SK-N-SH treated with all-trans-retinoic acid at 6 μM for 48 hours (cell line): ENCODE measurements around the gene KLHL5.

Experiments
- ATAC-seq: fragments of 200-7000 bp; cut with Tn5 transposase; 3 replicates; pipeline ENCODE4 v1.9.1; 2020; ENCODE audit warnings: mild to moderate bottlenecking, moderate library complexity
- ARNTL ChIP-seq: fragments of 450-650 bp; formaldehyde crosslinking; IDR thresholded peaks from 2 replicates; pipeline ENCODE4 v1.5.0; 2020; ENCODE audit warnings: low read depth, mild to moderate bottlenecking, moderate library complexity, borderline replicate concordance
- BACH2 ChIP-seq: fragments of 250-450 bp; sonication (Bioruptor Pico); IDR thresholded peaks from 2 replicates; pipeline ENCODE4 v1.9.0; 2021; ENCODE audit warnings: mild to moderate bottlenecking, borderline replicate concordance
- CSDC2 ChIP-seq: fragments of 250-450 bp; sonication (Bioruptor Pico); IDR thresholded peaks from 2 replicates; pipeline ENCODE4 v1.5.0; 2020; ENCODE audit warnings: mild to moderate bottlenecking, moderate library complexity
- ESRRG ChIP-seq: fragments of 250-450 bp; sonication (Bioruptor Pico); IDR thresholded peaks from 2 replicates; pipeline ENCODE4 v1.6.1; 2021; ENCODE audit warnings: mild to moderate bottlenecking
- GLIS3 ChIP-seq: fragments of 250-450 bp; sonication (Bioruptor Pico); IDR thresholded peaks from 2 replicates; pipeline ENCODE4 v1.5.0; 2020; ENCODE audit warnings: mild to moderate bottlenecking, moderate library complexity
- ISL1 ChIP-seq: fragments of 250-450 bp; sonication (Bioruptor Pico); IDR thresholded peaks from 2 replicates; pipeline ENCODE4 v2.1.2; 2022; ENCODE audit warnings: mild to moderate bottlenecking, moderate library complexity
- OSR1 ChIP-seq: fragments of 250-450 bp; sonication (Bioruptor Pico); IDR thresholded peaks from 2 replicates; pipeline ENCODE4 v1.8.0; 2022; ENCODE audit warnings: moderate library complexity, mild to moderate bottlenecking, inconsistent platforms
- PATZ1 ChIP-seq: fragments of 250-450 bp; sonication (Bioruptor Pico); IDR thresholded peaks from 2 replicates; pipeline ENCODE4 v1.8.0; 2020; ENCODE audit warnings: mild to moderate bottlenecking, moderate library complexity, borderline replicate concordance
- POU6F1 ChIP-seq: fragments of 250-450 bp; sonication (Bioruptor Pico); IDR thresholded peaks from 2 replicates; pipeline ENCODE4 v1.8.0; 2021; ENCODE audit warnings: low read depth, mild to moderate bottlenecking, moderate library complexity, borderline replicate concordance
- PPARA ChIP-seq: fragments of 250-450 bp; sonication (Bioruptor Pico); IDR thresholded peaks from 2 replicates; pipeline ENCODE4 v1.5.0; 2020; ENCODE audit warnings: mild to moderate bottlenecking, borderline replicate concordance
- RARB ChIP-seq: fragments of 250-450 bp; sonication (Bioruptor Pico); IDR thresholded peaks from 2 replicates; pipeline ENCODE4 v1.8.0; 2021; ENCODE audit warnings: mild to moderate bottlenecking, moderate library complexity
- SNAI2 ChIP-seq: fragments of 250-450 bp; sonication (Bioruptor Pico); IDR thresholded peaks from 2 replicates; pipeline ENCODE4 v1.5.0; 2020; ENCODE audit warnings: mild to moderate bottlenecking, moderate library complexity
- TCF4 ChIP-seq: fragments of 250-450 bp; sonication (Bioruptor Pico); IDR thresholded peaks from 2 replicates; pipeline ENCODE4 v1.8.0; 2021; ENCODE audit warnings: mild to moderate bottlenecking, moderate library complexity, borderline replicate concordance
- TSHZ2 ChIP-seq: fragments of 250-450 bp; sonication (Bioruptor Pico); IDR thresholded peaks from 2 replicates; pipeline ENCODE4 v1.5.0; 2020; ENCODE audit warnings: mild to moderate bottlenecking, moderate library complexity
- ZC3H10 ChIP-seq: fragments of 250-450 bp; sonication (Bioruptor Pico); IDR thresholded peaks from 2 replicates; pipeline ENCODE4 v1.5.1; 2021; ENCODE audit warnings: mild to moderate bottlenecking, moderate library complexity
- ZFP3 ChIP-seq: fragments of 250-450 bp; sonication (Bioruptor Pico); IDR thresholded peaks from 2 replicates; pipeline ENCODE4 v1.5.0; 2020; ENCODE audit warnings: mild to moderate bottlenecking, moderate library complexity
- ZFP30 ChIP-seq: fragments of 450-650 bp; formaldehyde crosslinking; IDR thresholded peaks from 2 replicates; pipeline ENCODE4 v1.5.0; 2022; ENCODE audit warnings: mild to moderate bottlenecking, moderate library complexity
- ZNF70 ChIP-seq: fragments of 450-650 bp; formaldehyde crosslinking; IDR thresholded peaks from 2 replicates; pipeline ENCODE4 v1.5.0; 2020; ENCODE audit warnings: mild to moderate bottlenecking, moderate library complexity
- ZNF8 ChIP-seq: fragments of 450-650 bp; formaldehyde crosslinking; IDR thresholded peaks from 2 replicates; pipeline ENCODE4 v1.5.0; 2020; ENCODE audit warnings: mild to moderate bottlenecking, moderate library complexity
- TF ChIP-seq, protein P1 (sequence below): fragments of 250-450 bp; sonication (Bioruptor Pico); IDR thresholded peaks from 2 replicates; pipeline ENCODE4 v1.5.1; 2020; ENCODE audit warnings: low read depth, mild to moderate bottlenecking, moderate library complexity
- TF ChIP-seq, protein P2 (sequence below): fragments of 250-450 bp; sonication (Bioruptor Pico); IDR thresholded peaks from 2 replicates; pipeline ENCODE4 v1.5.1; 2021; ENCODE audit warnings: mild to moderate bottlenecking, moderate library complexity

The KLHL5 gene

DNA sequence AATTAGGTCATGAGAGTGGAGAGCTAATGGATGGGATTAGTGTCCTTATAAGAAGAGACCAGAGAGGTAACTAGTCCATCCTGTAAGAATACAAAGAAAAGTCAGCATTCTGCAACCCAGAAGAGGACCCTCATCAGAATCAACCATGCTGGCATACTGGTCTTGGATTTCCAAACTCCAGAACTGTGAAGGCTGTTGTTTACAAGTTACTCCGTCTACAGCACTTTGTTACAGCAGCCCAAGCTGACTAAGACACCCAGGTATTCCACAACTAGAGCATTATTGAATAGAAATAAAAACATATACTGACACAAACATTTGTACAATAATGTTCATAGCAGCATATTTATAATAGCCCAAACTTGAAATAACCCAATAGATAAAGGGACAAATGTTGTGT lies 39.0 kb upstream of the KLHL5 start:
- TF ChIP-seq PPARA (no peak), ESRRG (CRISPR knock-in tag) (no peak)
- ATAC-seq: no peak

DNA sequence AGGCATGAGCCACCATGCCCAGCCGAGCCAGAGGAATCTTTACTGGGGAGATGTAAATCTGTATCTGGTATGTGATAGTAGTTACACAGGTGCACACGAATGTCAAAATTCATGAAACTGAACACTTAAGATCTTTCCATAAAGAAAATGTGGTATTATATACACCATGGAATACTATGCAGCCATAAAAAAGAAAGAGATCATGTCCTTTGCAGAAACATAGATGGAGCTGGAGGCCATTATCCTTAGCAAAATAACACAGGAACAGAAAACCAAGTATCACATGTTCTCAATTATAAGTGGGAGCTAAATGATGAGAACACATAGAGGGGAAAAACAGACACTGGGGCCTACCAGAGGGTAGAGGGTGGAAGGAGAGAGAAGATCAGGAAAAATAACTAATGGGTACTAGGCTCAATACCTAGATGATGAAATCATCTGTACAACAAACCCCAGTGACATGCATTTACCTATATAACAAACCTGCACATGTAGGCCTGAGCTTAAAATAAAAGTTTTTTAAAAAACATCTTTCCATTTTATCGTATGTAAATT lies 37.6 kb upstream of the KLHL5 start:
- no peak for ATAC-seq
- TF ChIP-seq, protein P1, sequence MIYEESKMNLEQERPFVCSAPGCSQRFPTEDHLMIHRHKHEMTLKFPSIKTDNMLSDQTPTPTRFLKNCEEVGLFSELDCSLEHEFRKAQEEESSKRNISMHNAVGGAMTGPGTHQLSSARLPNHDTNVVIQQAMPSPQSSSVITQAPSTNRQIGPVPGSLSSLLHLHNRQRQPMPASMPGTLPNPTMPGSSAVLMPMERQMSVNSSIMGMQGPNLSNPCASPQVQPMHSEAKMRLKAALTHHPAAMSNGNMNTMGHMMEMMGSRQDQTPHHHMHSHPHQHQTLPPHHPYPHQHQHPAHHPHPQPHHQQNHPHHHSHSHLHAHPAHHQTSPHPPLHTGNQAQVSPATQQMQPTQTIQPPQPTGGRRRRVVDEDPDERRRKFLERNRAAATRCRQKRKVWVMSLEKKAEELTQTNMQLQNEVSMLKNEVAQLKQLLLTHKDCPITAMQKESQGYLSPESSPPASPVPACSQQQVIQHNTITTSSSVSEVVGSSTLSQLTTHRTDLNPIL: no peak
- TF ChIP-seq SNAI2 (no peak), ZNF8 (peak; percentile 27; the same call in 1 of the 2 replicates), TSHZ2 (no peak), CSDC2 (CRISPR knock-in tag) (no peak), GLIS3 (CRISPR knock-in tag) (no peak), ZNF70 (no peak)
- TF ChIP-seq, protein P2, sequence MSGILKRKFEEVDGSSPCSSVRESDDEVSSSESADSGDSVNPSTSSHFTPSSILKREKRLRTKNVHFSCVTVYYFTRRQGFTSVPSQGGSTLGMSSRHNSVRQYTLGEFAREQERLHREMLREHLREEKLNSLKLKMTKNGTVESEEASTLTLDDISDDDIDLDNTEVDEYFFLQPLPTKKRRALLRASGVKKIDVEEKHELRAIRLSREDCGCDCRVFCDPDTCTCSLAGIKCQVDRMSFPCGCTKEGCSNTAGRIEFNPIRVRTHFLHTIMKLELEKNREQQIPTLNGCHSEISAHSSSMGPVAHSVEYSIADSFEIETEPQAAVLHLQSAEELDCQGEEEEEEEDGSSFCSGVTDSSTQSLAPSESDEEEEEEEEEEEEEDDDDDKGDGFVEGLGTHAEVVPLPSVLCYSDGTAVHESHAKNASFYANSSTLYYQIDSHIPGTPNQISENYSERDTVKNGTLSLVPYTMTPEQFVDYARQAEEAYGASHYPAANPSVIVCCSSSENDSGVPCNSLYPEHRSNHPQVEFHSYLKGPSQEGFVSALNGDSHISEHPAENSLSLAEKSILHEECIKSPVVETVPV (CRISPR knock-in tag): no peak

DNA sequence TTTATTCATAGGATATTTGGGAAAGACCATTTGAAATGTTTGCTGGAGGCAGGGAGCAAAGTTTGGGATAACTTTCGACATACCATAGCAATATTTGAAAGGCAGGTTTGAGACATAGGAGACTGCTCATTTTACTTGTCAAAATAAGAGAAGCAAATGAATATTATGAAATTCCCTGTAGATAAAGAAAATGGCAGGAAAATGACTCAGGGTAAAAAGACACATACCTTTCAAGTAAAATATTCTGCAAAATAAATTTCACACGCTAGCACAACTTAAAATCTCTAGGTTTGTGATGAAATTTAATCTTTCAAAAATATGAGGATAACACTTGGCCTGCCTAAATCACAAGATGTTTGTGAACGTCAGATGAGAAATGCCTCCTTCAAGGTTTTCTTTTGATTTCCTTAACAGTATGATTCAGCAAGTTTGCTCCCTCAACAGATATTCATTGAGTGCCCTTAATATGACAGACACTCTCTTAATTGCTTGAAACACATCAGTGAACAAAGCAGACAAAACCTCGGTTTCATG lies 36.4 kb upstream of the KLHL5 start:
- ATAC-seq: no peak

More for the DNA sequence above, 36.4 kb upstream of the KLHL5 start:
- TF ChIP-seq ZNF8: no peak
- no peak for TF ChIP-seq ARNTL (CRISPR knock-in tag)
- no peak for TF ChIP-seq ZC3H10 (CRISPR knock-in tag)
- no peak for TF ChIP-seq TCF4
- TF ChIP-seq PPARA: no peak
- no peak for TF ChIP-seq OSR1 (CRISPR knock-in tag)
- TF ChIP-seq ESRRG (CRISPR knock-in tag): no peak
- TF ChIP-seq POU6F1 (CRISPR knock-in tag): no peak
- TF ChIP-seq PATZ1 (CRISPR knock-in tag): no peak
- TF ChIP-seq RARB (CRISPR knock-in tag): no peak
- no peak for TF ChIP-seq GLIS3 (CRISPR knock-in tag)
- TF ChIP-seq ZFP30 (CRISPR knock-in tag): no peak
- TF ChIP-seq BACH2 (CRISPR knock-in tag): no peak
- TF ChIP-seq ISL1 (CRISPR knock-in tag): no peak
- no peak for TF ChIP-seq ZNF70
- TF ChIP-seq ZFP3 (CRISPR knock-in tag): no peak
- TF ChIP-seq, protein P1: no peak
- no peak for TF ChIP-seq TSHZ2
